CD4-positive, alpha-beta T cell treated with Interleukin-15 for 4 hours (primary cell): Measurements from ENCODE around the gene NMRK2.
"Not testable (repeated sequence)": the region's sequence is repeated elsewhere in the genome, so short reads cannot be mapped to it uniquely, and the experiment has no call there.

Source experiments
- DNase-seq: peaks from one replicate; pipeline ENCODE4 v3.0.0-alpha.2; 2020; ENCODE audit warnings: low spot score

NMRK2 gene, protein sequence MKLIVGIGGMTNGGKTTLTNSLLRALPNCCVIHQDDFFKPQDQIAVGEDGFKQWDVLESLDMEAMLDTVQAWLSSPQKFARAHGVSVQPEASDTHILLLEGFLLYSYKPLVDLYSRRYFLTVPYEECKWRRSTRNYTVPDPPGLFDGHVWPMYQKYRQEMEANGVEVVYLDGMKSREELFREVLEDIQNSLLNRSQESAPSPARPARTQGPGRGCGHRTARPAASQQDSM

DNA sequence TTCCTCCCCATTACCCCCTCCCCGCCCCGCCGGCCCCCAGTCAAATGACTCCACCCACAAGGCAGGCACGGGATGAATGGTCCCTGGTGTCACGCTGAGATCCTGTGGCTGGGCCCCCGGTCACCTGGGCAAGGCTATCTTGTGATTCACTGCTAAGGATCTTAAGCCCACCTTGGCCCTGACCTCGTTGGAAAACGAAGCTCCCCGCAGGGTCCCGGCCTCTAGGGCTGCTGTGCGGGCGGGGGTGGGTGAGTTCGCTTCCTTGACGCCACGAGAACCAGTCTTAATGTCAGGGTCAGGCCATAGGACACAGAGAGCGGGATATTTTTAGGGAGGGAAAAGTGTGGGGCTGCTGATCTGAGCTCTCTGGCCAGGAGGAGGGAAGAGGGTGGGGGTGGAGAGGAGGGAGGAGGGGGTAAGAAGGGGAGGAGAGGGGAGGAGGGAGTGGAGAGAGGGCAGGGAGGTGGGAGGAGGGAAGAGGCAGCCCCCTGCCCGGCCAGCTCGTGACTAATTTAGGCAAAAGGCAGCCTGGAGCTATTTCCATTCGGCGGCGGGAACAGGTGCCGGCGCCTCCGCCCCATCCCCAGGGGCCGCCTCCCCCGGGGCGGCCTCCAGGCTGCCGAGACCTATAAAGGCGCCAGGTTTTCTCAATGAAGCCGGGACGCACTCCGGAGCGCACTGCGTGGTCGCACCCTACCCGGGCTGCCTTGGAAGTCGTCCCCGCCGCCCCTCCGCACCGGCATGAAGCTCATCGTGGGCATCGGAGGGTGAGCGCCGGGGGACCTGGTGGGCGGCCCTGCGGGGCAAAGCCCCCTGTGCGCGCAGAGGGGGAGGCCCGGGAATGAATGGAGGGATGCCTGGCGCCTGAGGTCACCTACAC, at the start of gene NMRK2:
Gene NMRK2, plus strand, starts transcription at position 139 of the 880 bp plus-strand sequence. Its CDS starts 603 bp downstream, at position 742.
- no peak for DNase-seq

DNA sequence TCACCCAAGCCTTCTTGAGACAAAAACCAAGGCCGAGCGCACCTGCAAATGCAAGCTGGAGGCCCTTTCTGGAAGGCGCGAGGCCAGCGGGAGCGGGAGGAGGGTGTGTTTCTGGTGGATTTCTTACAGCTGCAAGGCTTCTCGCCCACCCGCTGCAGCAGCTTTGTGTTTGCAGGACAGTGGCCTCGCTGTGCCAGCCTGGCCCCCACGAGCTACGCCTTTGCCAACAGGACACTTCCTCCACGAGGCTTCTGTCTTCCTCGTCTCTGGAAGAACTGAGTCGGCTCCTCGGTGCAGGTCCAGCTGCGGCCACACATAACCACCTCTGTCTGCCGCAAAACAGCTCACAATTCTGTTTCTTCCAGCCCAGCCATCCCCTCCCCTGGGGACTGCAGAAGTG, 42.3 kb upstream of the NMRK2 start:
- no peak for DNase-seq

- DNase-seq = no peak
These were observed 39.2 kb upstream of the NMRK2 start for GRCh38 chr19:3893509-3894179.

GRCh38 chr19:3894959-3895358, 37.9 kb upstream of the NMRK2 start:
- not testable (repeated sequence) for DNase-seq

GRCh38 chr19:3895788-3896187, 37.1 kb upstream of the NMRK2 start:
- no peak for DNase-seq

- no peak for DNase-seq
These were observed 34.9 kb upstream of the NMRK2 start for GRCh38 chr19:3897936-3898335.

DNA sequence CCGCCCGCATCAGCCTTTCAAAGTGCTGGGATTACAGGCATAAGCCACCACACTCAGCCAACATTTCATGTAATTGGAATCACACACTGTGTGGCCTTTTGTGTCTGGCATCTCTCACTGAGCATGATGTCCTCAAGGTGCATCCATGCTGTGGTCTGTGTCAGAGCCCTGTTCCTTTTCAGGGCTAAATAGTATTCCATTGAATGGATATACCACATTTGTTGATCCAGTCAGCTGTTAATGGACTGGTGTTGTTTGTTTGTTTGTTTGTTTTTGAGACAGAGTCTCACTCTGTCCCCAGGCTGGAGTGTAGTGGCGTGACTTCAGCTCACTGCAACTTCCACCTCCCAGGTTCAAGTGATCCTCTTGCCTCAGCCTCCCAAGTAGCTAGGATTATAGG, 34.4 kb upstream of the NMRK2 start:
- no peak for DNase-seq

GRCh38 chr19:3899531-3900294, 33.2 kb upstream of the NMRK2 start:
- no peak for DNase-seq

GRCh38 chr19:3902317-3902973, 30.4 kb upstream of the NMRK2 start:
- DNase-seq = no peak

GRCh38 chr19:3904233-3904632, 28.6 kb upstream of the NMRK2 start:
- no peak for DNase-seq

DNA sequence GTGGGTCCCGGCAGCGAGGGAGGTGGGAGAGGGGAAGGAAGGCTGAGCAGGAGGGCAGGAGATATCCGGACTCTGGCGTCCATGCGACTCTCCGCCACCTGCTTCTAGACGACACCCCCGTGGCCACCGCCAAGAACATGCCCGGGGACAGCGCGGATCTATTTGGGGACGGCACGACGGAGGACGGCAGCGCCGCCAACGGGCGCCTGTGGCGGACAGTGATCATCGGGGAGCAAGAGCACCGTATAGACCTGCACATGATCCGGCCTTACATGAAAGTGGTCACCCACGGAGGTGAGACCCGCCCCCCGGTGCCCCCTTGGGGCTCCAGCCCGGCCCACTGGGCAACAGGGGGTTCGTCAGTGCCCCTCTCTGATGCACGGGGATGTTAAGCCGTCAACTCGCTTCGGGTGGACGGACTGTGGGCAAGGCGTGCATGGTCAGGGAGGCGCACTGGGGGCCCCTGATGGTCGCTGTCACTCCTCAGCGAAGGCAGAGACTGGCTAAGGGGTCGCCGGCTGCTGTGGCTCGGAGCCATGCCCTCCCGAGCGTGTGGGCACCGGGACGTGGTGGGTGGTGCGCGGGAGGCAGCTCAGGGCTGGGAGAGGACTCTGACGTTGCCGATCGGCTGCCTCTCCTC, 25.1 kb upstream of the NMRK2 start:
- DNase-seq = no peak

GRCh38 chr19:3908266-3909054, 24.4 kb upstream of the NMRK2 start:
- DNase-seq = no peak

- DNase-seq = no peak
These were observed 22.8 kb upstream of the NMRK2 start for GRCh38 chr19:3910105-3910504.

DNA sequence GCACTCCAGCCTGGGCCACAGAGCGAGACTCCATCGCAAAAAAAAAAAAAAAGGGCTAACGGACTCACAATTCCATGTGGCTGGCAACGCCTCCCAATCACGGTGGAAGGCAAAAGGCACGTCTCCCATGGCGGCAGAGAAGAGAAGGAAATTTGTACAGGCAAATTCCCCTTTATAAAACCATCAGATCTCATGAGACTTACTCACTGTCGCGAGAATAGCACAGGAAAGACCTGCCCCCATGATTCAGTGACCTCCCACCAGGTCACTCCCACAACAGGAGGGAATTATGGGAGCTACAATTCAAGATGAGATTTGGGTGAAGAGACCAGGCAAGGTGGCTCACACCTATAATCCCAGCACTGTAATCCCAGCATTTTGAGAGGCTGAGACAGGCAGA, 18.7 kb upstream of the NMRK2 start:
- DNase-seq = no peak

DNA sequence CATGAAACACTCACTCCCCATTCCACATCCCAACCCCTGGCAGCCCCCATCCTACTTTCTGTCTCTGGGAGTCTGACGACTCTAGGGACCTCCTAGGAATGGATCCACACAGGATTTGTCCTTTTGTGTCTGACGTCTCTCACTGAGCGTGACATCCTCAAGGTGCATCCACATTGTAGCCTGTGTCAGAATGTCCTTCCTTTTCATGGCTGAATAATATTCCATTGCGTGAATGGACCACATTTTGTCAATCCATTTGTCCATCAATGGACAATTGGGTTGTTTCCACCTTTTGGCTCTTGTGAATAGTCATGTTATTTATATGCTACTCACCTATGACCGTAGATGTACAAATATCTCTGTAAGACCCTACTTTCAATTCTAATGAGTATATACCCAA, 16.8 kb upstream of the NMRK2 start:
- DNase-seq = no peak

DNA sequence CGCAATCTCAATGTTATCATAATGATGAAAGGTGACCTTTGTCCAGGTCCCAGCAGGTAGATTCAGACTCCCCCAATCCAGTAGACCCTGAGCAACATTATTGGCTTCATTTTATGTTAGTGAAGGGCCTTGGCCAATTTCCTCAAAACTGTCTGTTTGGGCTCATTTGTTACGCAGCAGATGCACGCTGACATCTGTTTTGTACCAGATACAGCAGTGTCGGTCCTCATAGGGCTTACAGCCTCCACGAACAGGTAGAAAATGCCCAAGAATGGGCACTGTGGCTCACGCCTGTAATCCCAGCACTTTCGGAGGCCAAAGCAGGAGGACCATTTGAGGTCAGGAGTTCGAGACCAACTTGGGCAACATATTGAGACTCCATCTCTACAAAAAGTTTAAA, 13.1 kb upstream of the NMRK2 start:
- no peak for DNase-seq

DNA sequence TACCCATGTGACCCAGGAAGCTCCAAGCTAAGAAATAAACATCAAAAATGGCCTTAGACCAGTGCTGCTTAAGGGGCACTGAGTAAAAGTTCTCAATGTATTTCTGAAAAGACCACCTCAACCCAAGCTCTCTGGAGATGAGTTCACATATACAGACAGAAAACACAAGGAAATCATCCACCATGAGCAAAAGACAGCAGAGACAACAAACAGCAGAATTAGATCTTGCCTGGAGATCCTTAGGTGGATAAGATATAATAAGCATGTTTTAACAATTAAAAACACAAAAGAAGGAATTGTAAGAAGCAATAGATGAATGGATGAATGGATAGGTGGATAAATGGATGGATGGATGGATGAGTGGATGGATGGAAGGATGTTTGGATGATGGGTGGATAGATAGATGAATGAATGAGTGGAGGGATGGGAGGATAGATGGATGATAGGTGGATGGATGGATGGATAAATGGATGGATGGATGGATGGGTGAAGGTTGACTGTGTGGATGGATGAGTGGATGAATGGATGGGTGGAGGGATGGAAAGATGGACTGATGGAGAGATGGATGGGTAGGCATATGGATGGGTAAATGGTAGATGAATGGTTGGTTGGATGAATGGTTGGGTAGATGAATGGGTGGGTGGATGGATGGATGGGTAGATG, 9.6 kb upstream of the NMRK2 start:
- DNase-seq = no peak

GRCh38 chr19:3923912-3924311, 9.0 kb upstream of the NMRK2 start:
- no peak for DNase-seq

GRCh38 chr19:3931041-3931440, 1.8 kb upstream of the NMRK2 start:
- DNase-seq = no peak
